Gastroesophageal sphincter (tissue), 3 donors: ENCODE data around the gene MPG.
"Not testable (repeated sequence)": the region's sequence is repeated elsewhere in the genome, so short reads cannot be mapped to it uniquely, and the experiment has no call there.

ENCODE experiments used
- POLR2A ChIP-seq, 2 donors: fragments of 450-650 bp; IDR thresholded peaks; one replicate each; pipeline ENCODE4 v1.6.1; 2017; ENCODE audit warnings: antibody characterized with exemption in 2 of 2, mild to moderate bottlenecking in 2 of 2, moderate library complexity in 1 of 2
- POLR2AphosphoS5 ChIP-seq: sonication (generic); formaldehyde crosslinking; IDR thresholded peaks from one replicate; pipeline ENCODE4 v1.6.1; 2017; ENCODE audit warnings: antibody characterized with exemption
- TF ChIP-seq, protein P1 (sequence below), 4 experiments: fragments of 200-600 bp in 2 of 4; fragments of 450-650 bp in 2 of 4; sonication (generic) in 1 of 4; IDR thresholded peaks; one replicate each; pipeline ENCODE4 v1.5.1; 2017 to 2019; ENCODE audit warnings: antibody characterized with exemption in 4 of 4, mild to moderate bottlenecking in 2 of 4, moderate library complexity in 2 of 4

DNA sequence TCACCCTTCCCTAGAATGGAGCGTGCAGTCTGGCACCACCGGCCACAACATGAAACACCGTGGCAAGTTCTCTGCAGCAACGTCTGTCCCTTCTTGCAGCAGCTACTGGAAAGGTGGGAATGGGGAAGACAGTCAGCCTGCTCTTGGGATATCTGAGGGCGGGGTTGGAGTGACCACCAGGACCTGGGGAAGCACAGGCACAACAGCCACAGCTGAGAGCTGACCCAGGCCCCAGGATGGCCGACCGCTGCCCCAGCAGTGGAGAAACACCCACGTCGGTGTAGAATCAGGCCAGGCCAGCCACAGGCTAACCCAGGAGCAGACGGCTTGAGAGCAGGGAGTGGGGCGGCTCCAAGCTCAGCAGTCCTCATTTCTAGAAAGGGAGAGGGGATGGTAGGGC, 39.8 kb upstream of the MPG start:
- TF ChIP-seq, protein P1, sequence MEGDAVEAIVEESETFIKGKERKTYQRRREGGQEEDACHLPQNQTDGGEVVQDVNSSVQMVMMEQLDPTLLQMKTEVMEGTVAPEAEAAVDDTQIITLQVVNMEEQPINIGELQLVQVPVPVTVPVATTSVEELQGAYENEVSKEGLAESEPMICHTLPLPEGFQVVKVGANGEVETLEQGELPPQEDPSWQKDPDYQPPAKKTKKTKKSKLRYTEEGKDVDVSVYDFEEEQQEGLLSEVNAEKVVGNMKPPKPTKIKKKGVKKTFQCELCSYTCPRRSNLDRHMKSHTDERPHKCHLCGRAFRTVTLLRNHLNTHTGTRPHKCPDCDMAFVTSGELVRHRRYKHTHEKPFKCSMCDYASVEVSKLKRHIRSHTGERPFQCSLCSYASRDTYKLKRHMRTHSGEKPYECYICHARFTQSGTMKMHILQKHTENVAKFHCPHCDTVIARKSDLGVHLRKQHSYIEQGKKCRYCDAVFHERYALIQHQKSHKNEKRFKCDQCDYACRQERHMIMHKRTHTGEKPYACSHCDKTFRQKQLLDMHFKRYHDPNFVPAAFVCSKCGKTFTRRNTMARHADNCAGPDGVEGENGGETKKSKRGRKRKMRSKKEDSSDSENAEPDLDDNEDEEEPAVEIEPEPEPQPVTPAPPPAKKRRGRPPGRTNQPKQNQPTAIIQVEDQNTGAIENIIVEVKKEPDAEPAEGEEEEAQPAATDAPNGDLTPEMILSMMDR (IDR thresholded peaks at IDR 0.05), result not testable (repeated sequence)
- not testable (repeated sequence) for TF ChIP-seq POLR2AphosphoS5; POLR2A (IDR thresholded peaks at IDR 0.05)
